HG02623 (cell line): Measurements from ENCODE around the gene RABEP1.
"Not testable (repeated sequence)": the region's sequence is repeated elsewhere in the genome, so short reads cannot be mapped to it uniquely, and the experiment has no call there.

ENCODE experiments used
- ATAC-seq: cut with Tn5 transposase; IDR thresholded peaks from one replicate; pipeline ENCODE4 v1.9.1; 2021; ENCODE audit warnings: moderate library complexity; ENCODE audit not compliant: unreplicated experiment

RABEP1 gene

GRCh38 chr17:5418858-5419355 lies 136.8 kb downstream of the RABEP1 start:
- ATAC-seq, result peak; percentile 29

- ATAC-seq, result peak; percentile 82
Observed at GRCh38 chr17:5419356-5419958, 137.4 kb downstream of the RABEP1 start, which contains the start of gene NUP88. NUP88 (minus strand) TSS chr17:5419662; CDS start chr17:5419650, 12 bp downstream.

DNA sequence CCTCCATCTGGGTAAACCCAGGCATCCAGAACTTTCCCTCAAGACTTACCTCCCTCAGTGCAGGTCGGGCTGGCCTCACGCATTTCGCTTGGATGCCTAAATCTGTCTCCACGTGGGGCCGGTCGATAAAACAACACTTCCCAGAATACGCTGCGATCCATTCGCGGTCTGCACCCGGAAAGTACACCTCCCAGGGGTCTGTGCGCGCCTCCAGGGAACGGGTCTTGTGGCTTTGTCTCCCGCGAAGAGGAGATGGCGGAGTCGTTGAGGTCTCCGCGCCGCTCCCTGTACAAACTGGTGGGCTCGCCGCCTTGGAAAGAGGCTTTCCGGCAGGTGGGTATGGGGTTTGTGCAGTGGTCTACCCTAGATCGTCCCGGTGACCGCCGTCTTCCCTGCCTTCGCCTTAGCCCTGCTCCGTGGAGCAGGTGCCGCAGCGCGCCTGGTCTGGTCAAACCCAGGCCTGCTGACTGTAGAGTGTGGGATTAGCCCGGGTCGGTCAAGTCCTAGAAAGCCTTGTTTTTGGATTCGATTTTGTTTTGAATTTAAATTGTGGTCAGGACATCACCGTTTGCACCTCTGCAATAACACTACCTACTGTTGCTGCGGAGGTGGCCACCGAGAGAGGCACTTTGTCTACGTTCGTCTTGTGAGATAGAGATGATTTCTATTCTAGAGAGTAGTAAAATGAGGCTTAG lies 138.0 kb downstream of the RABEP1 start, which contains the start of gene RPAIN:
TSS of gene RPAIN (plus strand) at position 224 of the 695 bp plus-strand sequence. CDS start at position 253, 29 bp downstream.
- peak; percentile 34 for ATAC-seq

DNA sequence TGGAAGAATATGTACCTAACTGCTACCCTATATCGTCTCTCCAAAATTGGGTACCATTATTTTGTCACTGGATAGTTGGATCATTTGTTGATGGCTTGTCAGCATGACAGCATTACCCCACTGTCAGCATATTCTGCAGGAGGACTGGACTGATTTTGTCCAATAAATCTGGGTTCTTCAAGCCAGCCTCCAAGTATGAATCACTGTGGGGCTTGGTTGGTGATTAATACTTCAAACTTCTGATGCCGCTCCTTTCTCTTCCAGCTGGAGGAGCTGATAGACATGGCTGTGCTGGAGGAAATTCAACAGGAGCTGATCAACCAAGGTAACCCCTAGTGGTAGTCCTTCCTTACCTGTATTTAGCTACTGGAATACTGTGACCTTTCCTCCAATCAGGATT lies 140.4 kb downstream of the RABEP1 start:
- no peak for ATAC-seq

DNA sequence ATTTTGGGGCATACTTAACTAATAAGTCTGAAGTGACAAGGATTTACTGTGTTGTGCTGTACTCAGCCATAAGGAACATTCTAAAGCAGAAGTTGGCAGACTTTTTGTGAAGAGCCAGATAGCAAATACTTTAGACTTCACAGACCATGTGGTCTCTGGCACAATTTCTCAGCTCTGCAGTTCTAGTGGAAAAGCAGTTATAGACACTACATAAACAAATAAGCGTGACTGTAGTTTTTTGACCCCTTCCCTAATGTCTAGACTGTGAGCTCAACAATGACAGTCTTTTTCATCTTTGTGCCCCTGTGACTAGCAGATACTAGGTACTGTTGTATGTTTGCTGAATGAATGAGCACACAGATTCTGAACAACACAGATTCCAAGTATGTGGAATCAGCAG lies 142.8 kb downstream of the RABEP1 start:
- no peak for ATAC-seq

DNA sequence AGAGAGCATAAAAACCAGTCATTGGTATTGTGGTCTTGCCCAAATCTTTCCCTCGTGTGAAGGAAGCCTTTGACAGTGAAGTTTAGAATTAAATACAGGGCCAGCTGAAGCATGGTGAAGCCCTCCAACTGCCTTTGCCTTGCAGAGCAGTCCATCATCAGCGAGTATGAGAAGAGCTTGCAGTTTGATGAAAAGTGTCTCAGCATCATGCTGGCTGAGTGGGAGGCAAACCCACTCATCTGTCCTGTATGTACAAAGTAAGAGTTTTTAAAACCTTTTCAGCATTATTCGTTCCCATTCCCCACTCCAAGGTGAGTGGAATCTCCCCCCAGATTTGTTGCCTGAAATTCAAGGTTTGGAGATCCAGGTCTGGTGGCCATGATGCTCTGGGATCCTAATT lies 143.7 kb downstream of the RABEP1 start:
- no peak for ATAC-seq

- ATAC-seq, result no peak
Observed at GRCh38 chr17:5429191-5429887, 147.3 kb downstream of the RABEP1 start.

- ATAC-seq, result no peak
Observed at GRCh38 chr17:5430413-5430999, 148.4 kb downstream of the RABEP1 start.

DNA sequence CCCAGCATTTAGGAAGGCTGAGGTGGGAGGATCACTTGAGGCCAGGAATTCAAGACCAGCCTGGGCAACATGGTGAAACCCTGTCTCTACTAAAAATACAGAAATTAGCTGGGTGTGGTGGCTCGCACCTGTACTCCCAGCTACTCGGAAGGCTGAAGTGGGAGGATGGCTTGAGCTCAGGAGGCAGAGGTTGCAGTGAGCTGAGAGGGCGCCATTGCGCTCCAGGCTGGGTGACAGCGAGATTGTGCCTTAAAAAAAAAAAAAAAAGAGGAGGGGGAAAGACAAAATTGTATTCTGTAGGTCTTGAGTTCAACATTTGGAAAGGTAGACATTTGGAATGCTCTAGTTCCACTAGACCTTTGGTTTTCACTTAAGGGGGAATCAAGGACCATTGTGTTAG lies 149.2 kb downstream of the RABEP1 start:
- not testable (repeated sequence) for ATAC-seq

GRCh38 chr17:5431949-5432556 lies 150.0 kb downstream of the RABEP1 start:
- no peak for ATAC-seq

- no peak for ATAC-seq
Observed at GRCh38 chr17:5434984-5435383, 152.9 kb downstream of the RABEP1 start.
